NCI-H1092 treated with DMSO at 0.1 percent for 48 hours (cell line): ENCODE measurements around the gene DNMT3A.
"Not testable (repeated sequence)": the region's sequence is repeated elsewhere in the genome, so short reads cannot be mapped to it uniquely, and the experiment has no call there.

ENCODE experiments used
- DNase-seq: peaks from one replicate; lab custom pipeline; 2025; lab: John Stamatoyannopoulos, UW

DNMT3A gene

GRCh38 chr2:25234738-25235137 is 107.0 kb downstream of the DNMT3A start:
- peak; percentile 10 for DNase-seq

- DNase-seq = no peak
Observed at GRCh38 chr2:25233916-25234605, 107.7 kb downstream of the DNMT3A start.

GRCh38 chr2:25232248-25232825 is 109.4 kb downstream of the DNMT3A start:
- no peak for DNase-seq

GRCh38 chr2:25230948-25231311 is 110.8 kb downstream of the DNMT3A start:
- DNase-seq = no peak

- peak; percentile 58 for DNase-seq
Observed at GRCh38 chr2:25230198-25230947, 111.4 kb downstream of the DNMT3A start.

- no peak for DNase-seq
Observed at GRCh38 chr2:25229279-25230197, 112.2 kb downstream of the DNMT3A start.

- peak; percentile 22 for DNase-seq
Observed at GRCh38 chr2:25228848-25229278, 112.9 kb downstream of the DNMT3A start.

- DNase-seq = no peak
Observed at GRCh38 chr2:25227576-25227975, 114.1 kb downstream of the DNMT3A start.

GRCh38 chr2:25226827-25227226 is 114.9 kb downstream of the DNMT3A start:
- DNase-seq = no peak

- DNase-seq = no peak
Observed at GRCh38 chr2:25222477-25223121, 119.1 kb downstream of the DNMT3A start.

- no peak for DNase-seq
Observed at GRCh38 chr2:25221579-25221978, 120.1 kb downstream of the DNMT3A start.

GRCh38 chr2:25220313-25220712 is 121.4 kb downstream of the DNMT3A start:
- DNase-seq = no peak

GRCh38 chr2:25219621-25220020 is 122.1 kb downstream of the DNMT3A start:
- no peak for DNase-seq

GRCh38 chr2:25218100-25218499 is 123.6 kb downstream of the DNMT3A start:
- DNase-seq = no peak

GRCh38 chr2:25215948-25216679 is 125.6 kb downstream of the DNMT3A start:
- DNase-seq = no peak

- DNase-seq = no peak
Observed at GRCh38 chr2:25215232-25215631, 126.5 kb downstream of the DNMT3A start.

GRCh38 chr2:25213229-25213628 is 128.5 kb downstream of the DNMT3A start:
- no peak for DNase-seq

- not testable (repeated sequence) for DNase-seq
Observed at GRCh38 chr2:25210923-25211322, 130.8 kb downstream of the DNMT3A start.

GRCh38 chr2:25207078-25207545 is 134.6 kb downstream of the DNMT3A start:
- DNase-seq = no peak

GRCh38 chr2:25204190-25204838 is 137.4 kb downstream of the DNMT3A start:
- DNase-seq = no peak
